ENCODE data around the gene OR10H5.

GRCh38 chr19:15787611-15788155 lies at the start of gene OR10H5:
- TF ChIP-seq CTCF (IDR thresholded peaks at IDR 0.05) (no peak), POLR2A (IDR thresholded peaks at IDR 0.05) (no peak)
